ENCODE data around the gene BCAR3. TPM values are rescaled to one million over a fixed set of nuclear protein-coding genes. Genes with fewer than 3 reads are reported as not detected.

Gene BCAR3
- total and polyA plus RNA-seq, 2 of the 4 experiments (the other 2 are of a cell fraction) = 41.4 to 46.4 TPM

- no peak for ATAC-seq (ENCODE audit: low read depth)
- no peak for DNase-seq
- no peak overlapping the region for H2BK20ac ChIP-seq (ENCODE audit: low read depth, low read length)
- peaks cover 30% of the 10 kb centered on the region for H3K9me1 ChIP-seq (ENCODE audit: insufficient read depth, low read length)
- no peaks in the 10 kb centered on the region for H3K27me3 ChIP-seq (ENCODE audit: control insufficient read depth, insufficient read depth, low read length)
- H3K4me1 ChIP-seq (ENCODE audit: control insufficient read depth, insufficient read depth, low read length) = peaks cover 9% of the 10 kb centered on the region
- no peak overlapping the region for H3K4me3 ChIP-seq (ENCODE audit: insufficient read depth, low read depth, low read length)
- H2BK5ac ChIP-seq (ENCODE audit: low read depth, low read length, poor library complexity, severe bottlenecking) = no peak overlapping the region
- peaks cover 4% of the 10 kb centered on the region for H3K36me3 ChIP-seq (ENCODE audit: control insufficient read depth, insufficient read depth, low read length)
- H2AFZ ChIP-seq (replicated peaks; ENCODE audit: low read length, poor library complexity) = no peak overlapping the region
- dilution Hi-C loops (cut with HindIII; ENCODE audit: low sequenced_read_pairs, unreplicated experiment) (no loop called here), intact Hi-C loops (cut with micrococcal nuclease) (no loop called here), in situ Hi-C loops (cut with MboI; ENCODE audit: low sequenced_read_pairs) (no loop called here)
- H4K8ac ChIP-seq (ENCODE audit: low read depth in 2 of 2, low read length in 2 of 2) = no peak overlapping the region
- no peak for TF ChIP-seq CTCF (conservative IDR thresholded peaks at IDR 0.05; ENCODE audit: low read depth, low read length)
- TF ChIP-seq POLR2A (IDR thresholded peaks at IDR 0.05; ENCODE audit: low read depth, low read length) = no peak
- TF ChIP-seq BHLHE40 (IDR thresholded peaks at IDR 0.05; ENCODE audit: low read depth, low read length) = no peak
- no peak for TF ChIP-seq MAFK (IDR thresholded peaks at IDR 0.05; ENCODE audit: low read depth, low read length)
- TF ChIP-seq, protein P1, sequence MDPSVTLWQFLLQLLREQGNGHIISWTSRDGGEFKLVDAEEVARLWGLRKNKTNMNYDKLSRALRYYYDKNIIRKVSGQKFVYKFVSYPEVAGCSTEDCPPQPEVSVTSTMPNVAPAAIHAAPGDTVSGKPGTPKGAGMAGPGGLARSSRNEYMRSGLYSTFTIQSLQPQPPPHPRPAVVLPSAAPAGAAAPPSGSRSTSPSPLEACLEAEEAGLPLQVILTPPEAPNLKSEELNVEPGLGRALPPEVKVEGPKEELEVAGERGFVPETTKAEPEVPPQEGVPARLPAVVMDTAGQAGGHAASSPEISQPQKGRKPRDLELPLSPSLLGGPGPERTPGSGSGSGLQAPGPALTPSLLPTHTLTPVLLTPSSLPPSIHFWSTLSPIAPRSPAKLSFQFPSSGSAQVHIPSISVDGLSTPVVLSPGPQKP (IDR thresholded peaks at IDR 0.05; ENCODE audit: borderline replicate concordance, low read depth, low read length) = no peak
- TF ChIP-seq SMC3 (IDR thresholded peaks at IDR 0.05; ENCODE audit: low read depth, low read length) = no peak
- TF ChIP-seq, protein P2, sequence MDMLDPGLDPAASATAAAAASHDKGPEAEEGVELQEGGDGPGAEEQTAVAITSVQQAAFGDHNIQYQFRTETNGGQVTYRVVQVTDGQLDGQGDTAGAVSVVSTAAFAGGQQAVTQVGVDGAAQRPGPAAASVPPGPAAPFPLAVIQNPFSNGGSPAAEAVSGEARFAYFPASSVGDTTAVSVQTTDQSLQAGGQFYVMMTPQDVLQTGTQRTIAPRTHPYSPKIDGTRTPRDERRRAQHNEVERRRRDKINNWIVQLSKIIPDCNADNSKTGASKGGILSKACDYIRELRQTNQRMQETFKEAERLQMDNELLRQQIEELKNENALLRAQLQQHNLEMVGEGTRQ (IDR thresholded peaks at IDR 0.05; ENCODE audit: low read depth, low read length) = no peak
- no peak for TF ChIP-seq NFE2L2 (IDR thresholded peaks at IDR 0.05; ENCODE audit: low read depth, low read length)
- TF ChIP-seq MXI1 (IDR thresholded peaks at IDR 0.05; ENCODE audit: borderline replicate concordance, low read depth, low read length) = no peak
- no peak for TF ChIP-seq RFX5 (IDR thresholded peaks at IDR 0.05; ENCODE audit: low read depth, low read length)
- no peak for TF ChIP-seq MAZ (IDR thresholded peaks at IDR 0.05; ENCODE audit: borderline replicate concordance, low read depth, low read length)
- no peak for TF ChIP-seq FOS (IDR thresholded peaks at IDR 0.05; ENCODE audit: low read depth, low read length)
- no peaks in the 10 kb centered on the region for H3K9me3 ChIP-seq (ENCODE audit: control insufficient read depth, insufficient read depth, low read length)
- no peak overlapping the region for H4K91ac ChIP-seq (ENCODE audit: insufficient read depth, low read depth, low read length)
- peaks cover 29 to 63% of the 10 kb centered on the region in 2 experiments for H3K79me1 ChIP-seq (ENCODE audit: low read depth in 1 of 2, low read length in 2 of 2)
- H3K14ac ChIP-seq (replicated peaks; ENCODE audit: low read depth, low read length) = 0 out of 2 replicates have a peak overlapping the region, but pooled peaks have one; percentile 15
- no CpG with 5 or more reads among the region's 2 CpGs for WGBS, 2 experiments (ENCODE audit: extremely low coverage in 2 of 2, insufficient read length in 1 of 2)
- POLR2A ChIA-PET (ENCODE audit: unreplicated experiment) = no interaction called here
- H4K20me1 ChIP-seq (ENCODE audit: insufficient read depth, low read length) = peaks cover 41% of the 10 kb centered on the region
- H3K23ac ChIP-seq (ENCODE audit: low read depth, low read length) = no peak overlapping the region
- CTCF ChIA-PET = no interaction called here
- H3K4me2 ChIP-seq (ENCODE audit: low read depth, low read length) = no peak overlapping the region
- no peak overlapping the region for H3K4ac ChIP-seq (ENCODE audit: low read depth, low read length)
- BruUV-seq (replicated peaks) = no TSS peak
- H2AK5ac ChIP-seq (ENCODE audit: low read depth, low read length) = no peak overlapping the region; the same call in 1 of the 2 replicates
- H3K56ac ChIP-seq (ENCODE audit: extremely low read depth, insufficient read depth, low read length) = no peak overlapping the region
- H3K18ac ChIP-seq (ENCODE audit: low read depth, low read length) = no peak overlapping the region
- no peak overlapping the region for H2BK15ac ChIP-seq (ENCODE audit: low read depth, low read length)
- H4K5ac ChIP-seq (ENCODE audit: low read depth, low read length) = no peak overlapping the region
- H3K9ac ChIP-seq (ENCODE audit: low read depth, low read length) = no peak overlapping the region
- no peak overlapping the region for H2BK120ac ChIP-seq (ENCODE audit: low read depth, low read length)
- H2AK9ac ChIP-seq (replicated peaks; ENCODE audit: low read depth, low read length, poor library complexity) = no peak overlapping the region
- H3K27ac ChIP-seq (ENCODE audit: insufficient read depth, low read length) = no peak overlapping the region
These were observed 33.0 kb downstream of the BCAR3 start for GRCh38 chr1:93648656-93649055.

Measured in IMR-90 (cell line).